Ishikawa (cell line): ENCODE measurements around the gene TET1.

Experiments
- EP300 ChIP-seq: IDR thresholded peaks from 2 replicates; pipeline ENCODE4 v1.6.1; 2012; ENCODE audit warnings: borderline replicate concordance
- FOXM1 ChIP-seq: IDR thresholded peaks from 2 replicates; pipeline ENCODE4 v1.6.1; 2012; ENCODE audit warnings: low read depth, borderline replicate concordance
- NFIC ChIP-seq: IDR thresholded peaks from 2 replicates; pipeline ENCODE4 v1.6.1; 2012
- RAD21 ChIP-seq: IDR thresholded peaks from 2 replicates; pipeline ENCODE4 v1.6.1; 2012; ENCODE audit warnings: low read depth
- TAF1 ChIP-seq: IDR thresholded peaks from 2 replicates; pipeline ENCODE4 v1.6.1; 2012; ENCODE audit warnings: low read depth, mild to moderate bottlenecking
- TCF12 ChIP-seq: IDR thresholded peaks from 2 replicates; pipeline ENCODE4 v1.6.1; 2012; ENCODE audit warnings: low read depth
- TF ChIP-seq, protein P1 (sequence below): IDR thresholded peaks from 2 replicates; pipeline ENCODE4 v1.6.1; 2012
- TF ChIP-seq, protein P2 (sequence below): IDR thresholded peaks from 2 replicates; pipeline ENCODE4 v1.6.1; 2012; ENCODE audit warnings: low read depth, mild to moderate bottlenecking

DNA sequence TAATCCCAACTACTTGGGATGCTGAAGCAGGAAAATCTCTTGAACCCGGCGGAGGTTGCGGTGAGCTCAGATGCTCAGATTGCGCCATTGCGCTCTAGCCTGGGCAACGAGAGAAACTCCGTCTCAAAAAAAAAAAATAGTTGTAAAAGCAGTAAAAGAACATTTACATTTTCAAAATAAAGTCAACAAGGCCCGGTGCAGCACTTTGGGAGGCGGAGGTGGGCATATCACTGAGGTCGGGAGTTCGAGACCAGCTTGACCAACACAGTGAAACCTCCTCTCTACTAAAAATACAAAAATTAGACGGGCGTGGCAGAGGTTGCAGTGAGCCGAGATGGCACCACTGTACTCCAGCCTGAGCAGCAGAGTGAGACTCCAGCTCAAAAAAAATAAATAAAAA lies 164.9 kb downstream of the TET1 start:
- TF ChIP-seq FOXM1: no peak
- no peak for TF ChIP-seq RAD21
- TF ChIP-seq, protein P1, sequence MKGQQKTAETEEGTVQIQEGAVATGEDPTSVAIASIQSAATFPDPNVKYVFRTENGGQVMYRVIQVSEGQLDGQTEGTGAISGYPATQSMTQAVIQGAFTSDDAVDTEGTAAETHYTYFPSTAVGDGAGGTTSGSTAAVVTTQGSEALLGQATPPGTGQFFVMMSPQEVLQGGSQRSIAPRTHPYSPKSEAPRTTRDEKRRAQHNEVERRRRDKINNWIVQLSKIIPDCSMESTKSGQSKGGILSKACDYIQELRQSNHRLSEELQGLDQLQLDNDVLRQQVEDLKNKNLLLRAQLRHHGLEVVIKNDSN: no peak
- TF ChIP-seq NFIC: no peak
- no peak for TF ChIP-seq TCF12
- TF ChIP-seq TAF1: no peak
- TF ChIP-seq EP300: no peak
- TF ChIP-seq, protein P2, sequence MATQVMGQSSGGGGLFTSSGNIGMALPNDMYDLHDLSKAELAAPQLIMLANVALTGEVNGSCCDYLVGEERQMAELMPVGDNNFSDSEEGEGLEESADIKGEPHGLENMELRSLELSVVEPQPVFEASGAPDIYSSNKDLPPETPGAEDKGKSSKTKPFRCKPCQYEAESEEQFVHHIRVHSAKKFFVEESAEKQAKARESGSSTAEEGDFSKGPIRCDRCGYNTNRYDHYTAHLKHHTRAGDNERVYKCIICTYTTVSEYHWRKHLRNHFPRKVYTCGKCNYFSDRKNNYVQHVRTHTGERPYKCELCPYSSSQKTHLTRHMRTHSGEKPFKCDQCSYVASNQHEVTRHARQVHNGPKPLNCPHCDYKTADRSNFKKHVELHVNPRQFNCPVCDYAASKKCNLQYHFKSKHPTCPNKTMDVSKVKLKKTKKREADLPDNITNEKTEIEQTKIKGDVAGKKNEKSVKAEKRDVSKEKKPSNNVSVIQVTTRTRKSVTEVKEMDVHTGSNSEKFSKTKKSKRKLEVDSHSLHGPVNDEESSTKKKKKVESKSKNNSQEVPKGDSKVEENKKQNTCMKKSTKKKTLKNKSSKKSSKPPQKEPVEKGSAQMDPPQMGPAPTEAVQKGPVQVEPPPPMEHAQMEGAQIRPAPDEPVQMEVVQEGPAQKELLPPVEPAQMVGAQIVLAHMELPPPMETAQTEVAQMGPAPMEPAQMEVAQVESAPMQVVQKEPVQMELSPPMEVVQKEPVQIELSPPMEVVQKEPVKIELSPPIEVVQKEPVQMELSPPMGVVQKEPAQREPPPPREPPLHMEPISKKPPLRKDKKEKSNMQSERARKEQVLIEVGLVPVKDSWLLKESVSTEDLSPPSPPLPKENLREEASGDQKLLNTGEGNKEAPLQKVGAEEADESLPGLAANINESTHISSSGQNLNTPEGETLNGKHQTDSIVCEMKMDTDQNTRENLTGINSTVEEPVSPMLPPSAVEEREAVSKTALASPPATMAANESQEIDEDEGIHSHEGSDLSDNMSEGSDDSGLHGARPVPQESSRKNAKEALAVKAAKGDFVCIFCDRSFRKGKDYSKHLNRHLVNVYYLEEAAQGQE: no peak
